HepG2 (cell line): ENCODE data around the gene CD9. TPM values are rescaled to one million over a fixed set of nuclear protein-coding genes. Genes with fewer than 3 reads are reported as not detected.

Experiments used
- ATAD3A ChIP-seq: sonication (generic); formaldehyde crosslinking; IDR thresholded peaks from 2 replicates; pipeline ENCODE4 v1.4.0; 2020; ENCODE audit warnings: missing genetic modification reagents
- FOXA1 ChIP-seq, 2 experiments: fragments of 450-650 bp in 1 of 2; sonication (generic) in 1 of 2; formaldehyde crosslinking in 1 of 2; IDR thresholded peaks; 2 replicates each; pipeline versions ENCODE4 v1.4.0 to v1.6.1; 2016 to 2020; ENCODE audit warnings: missing genetic modification reagents in 1 of 2
- FOXA3 ChIP-seq: IDR thresholded peaks from 2 replicates; pipeline ENCODE4 v1.6.1; 2016; ENCODE audit warnings: missing genetic modification reagents, missing compliant biosample characterization
- FOXP1 ChIP-seq, 2 experiments: fragments of 450-650 bp in 1 of 2; IDR thresholded peaks; 2 replicates each; pipeline ENCODE4 v1.6.1; 2017 to 2018; ENCODE audit warnings: antibody characterized with exemption in 1 of 2
- HOXA9 ChIP-seq: sonication (generic); formaldehyde crosslinking; IDR thresholded peaks from 2 replicates; pipeline ENCODE4 v1.8.1; 2022; ENCODE audit warnings: missing genetic modification reagents, mild to moderate bottlenecking, moderate library complexity, borderline replicate concordance
- LCORL ChIP-seq, 2 experiments: fragments of 450-650 bp in 1 of 2; sonication (generic) in 1 of 2; formaldehyde crosslinking in 1 of 2; IDR thresholded peaks; 2 replicates each; pipeline versions ENCODE4 v1.5.0 to v1.6.1; 2017 to 2020; ENCODE audit warnings: antibody characterized with exemption in 1 of 2, missing genetic modification reagents in 1 of 2
- NFIB ChIP-seq: sonication (generic); formaldehyde crosslinking; IDR thresholded peaks from 2 replicates; pipeline ENCODE4 v1.9.0; 2021; ENCODE audit warnings: missing genetic modification reagents, mild to moderate bottlenecking, borderline replicate concordance
- NR2F1 ChIP-seq, 2 experiments: fragments of 450-650 bp in 1 of 2; formaldehyde crosslinking in 1 of 2; IDR thresholded peaks; 2 replicates each; pipeline versions ENCODE4 v1.5.0 to v1.6.1; 2016 to 2020; ENCODE audit warnings: mild to moderate bottlenecking in 1 of 2, missing compliant biosample characterization in 1 of 2, missing genetic modification reagents in 1 of 2, moderate library complexity in 1 of 2
- PHF21A ChIP-seq: sonication (generic); formaldehyde crosslinking; IDR thresholded peaks from 2 replicates; pipeline ENCODE4 v1.5.0; 2020; ENCODE audit warnings: mild to moderate bottlenecking, missing genetic modification reagents
- POGZ ChIP-seq: sonication (generic); formaldehyde crosslinking; IDR thresholded peaks from 2 replicates; pipeline ENCODE4 v1.4.0; 2020; ENCODE audit warnings: mild to moderate bottlenecking, missing genetic modification reagents
- RARA ChIP-seq: IDR thresholded peaks from 2 replicates; pipeline ENCODE4 v1.6.1; 2016; ENCODE audit warnings: missing genetic modification reagents, missing compliant biosample characterization
- ZFX ChIP-seq: sonication (generic); formaldehyde crosslinking; IDR thresholded peaks from 2 replicates; pipeline ENCODE4 v1.4.0; 2020; ENCODE audit warnings: mild to moderate bottlenecking, low read depth, missing genetic modification reagents, moderate library complexity
- ZNF282 ChIP-seq: fragments of 450-650 bp; IDR thresholded peaks from 2 replicates; pipeline ENCODE4 v1.6.1; 2018; ENCODE audit not compliant: partially characterized antibody
- ZNF296 ChIP-seq: sonication (generic); formaldehyde crosslinking; conservative IDR thresholded peaks from 2 replicates; pipeline ENCODE4 v1.5.0; 2020; ENCODE audit warnings: mild to moderate bottlenecking, missing genetic modification reagents
- ZNF460 ChIP-seq: sonication (generic); formaldehyde crosslinking; IDR thresholded peaks from 2 replicates; pipeline ENCODE4 v1.5.1; 2020; ENCODE audit warnings: missing genetic modification reagents, mild to moderate bottlenecking, borderline replicate concordance
- polyA plus RNA-seq, 8 experiments: library from polyadenylated mRNA; depleted of rRNA in 3 of 8; stranded (reverse) in 7 of 8; unstranded in 1 of 8; fragments of >200 nt; fragmentation: Illumina TruSeq in 4 of 8; extraction: Trizol in 4 of 8; gene quantifications; 2 replicates each; pipeline versions ENCODE4 v1.2.1 to v1.2.3, GENCODE V29; 2011 to 2016; ENCODE audit warnings: low read depth in 4 of 8, missing spikeins in 1 of 8, mixed read lengths in 1 of 8; ENCODE audit not compliant: insufficient read depth in 1 of 8
- total RNA-seq, 5 experiments: library from RNA; depleted of rRNA; stranded (reverse); fragments of >200 nt; fragmentation: Illumina TruSeq; extraction: Trizol; gene quantifications; 2 replicates each; pipeline ENCODE4 v1.2.3, GENCODE V29; 2016; ENCODE audit warnings: low read depth in 1 of 5
- TF ChIP-seq, protein P1 (sequence below): sonication (generic); formaldehyde crosslinking; IDR thresholded peaks from 2 replicates; pipeline ENCODE4 v1.4.0; 2020; ENCODE audit warnings: missing genetic modification reagents
- TF ChIP-seq, protein P2 (sequence below): sonication (generic); formaldehyde crosslinking; IDR thresholded peaks from 2 replicates; pipeline ENCODE4 v1.4.0; 2020; ENCODE audit warnings: missing genetic modification reagents
- TF ChIP-seq, protein P3 (sequence below): sonication (generic); formaldehyde crosslinking; IDR thresholded peaks from 2 replicates; pipeline ENCODE4 v1.5.1; 2020; ENCODE audit warnings: mild to moderate bottlenecking, missing genetic modification reagents, borderline replicate concordance

CD9 gene
- total and polyA plus RNA-seq, 2 of the 13 experiments (the other 11 are each of a cell fraction or from before 2014, with no cell fraction given), result 5.8 to 38.3 TPM

- TF ChIP-seq NFIB (CRISPR knock-in tag) (no peak), PHF21A (CRISPR knock-in tag) (0 out of 2 replicates have a peak, but pooled peaks have one; percentile 33), ZNF296 (CRISPR knock-in tag) (0 out of 2 replicates have a peak, but pooled peaks have one; percentile 39), FOXA1 (IDR thresholded peaks at IDR 0.05) (no peak), FOXA1 (CRISPR knock-in tag; IDR thresholded peaks at IDR 0.05) (peak; percentile 49), NR2F1 (CRISPR knock-in tag; IDR thresholded peaks at IDR 0.05) (0 out of 4 replicates have a peak, but pooled peaks of 1 of the 2 experiments have one; percentile 10), ZFX (CRISPR knock-in tag) (peak; percentile 34; the same call in 1 of the 2 replicates), ZNF282 (no peak), FOXA3 (CRISPR knock-in tag) (peak; percentile 40; the same call in 1 of the 2 replicates), POGZ (CRISPR knock-in tag) (no peak), RARA (CRISPR knock-in tag) (peak; percentile 57; the same call in 1 of the 2 replicates), ATAD3A (CRISPR knock-in tag) (no peak), HOXA9 (CRISPR knock-in tag) (no peak), LCORL (IDR thresholded peaks at IDR 0.05) (no peak), LCORL (CRISPR knock-in tag; IDR thresholded peaks at IDR 0.05) (peak; percentile 70; the same call in 1 of the 2 replicates), ZNF460 (CRISPR knock-in tag) (no peak), FOXP1 (IDR thresholded peaks at IDR 0.05) (no peak), FOXP1 (CRISPR knock-in tag; IDR thresholded peaks at IDR 0.05) (peak; percentile 79)
- TF ChIP-seq, protein P1, sequence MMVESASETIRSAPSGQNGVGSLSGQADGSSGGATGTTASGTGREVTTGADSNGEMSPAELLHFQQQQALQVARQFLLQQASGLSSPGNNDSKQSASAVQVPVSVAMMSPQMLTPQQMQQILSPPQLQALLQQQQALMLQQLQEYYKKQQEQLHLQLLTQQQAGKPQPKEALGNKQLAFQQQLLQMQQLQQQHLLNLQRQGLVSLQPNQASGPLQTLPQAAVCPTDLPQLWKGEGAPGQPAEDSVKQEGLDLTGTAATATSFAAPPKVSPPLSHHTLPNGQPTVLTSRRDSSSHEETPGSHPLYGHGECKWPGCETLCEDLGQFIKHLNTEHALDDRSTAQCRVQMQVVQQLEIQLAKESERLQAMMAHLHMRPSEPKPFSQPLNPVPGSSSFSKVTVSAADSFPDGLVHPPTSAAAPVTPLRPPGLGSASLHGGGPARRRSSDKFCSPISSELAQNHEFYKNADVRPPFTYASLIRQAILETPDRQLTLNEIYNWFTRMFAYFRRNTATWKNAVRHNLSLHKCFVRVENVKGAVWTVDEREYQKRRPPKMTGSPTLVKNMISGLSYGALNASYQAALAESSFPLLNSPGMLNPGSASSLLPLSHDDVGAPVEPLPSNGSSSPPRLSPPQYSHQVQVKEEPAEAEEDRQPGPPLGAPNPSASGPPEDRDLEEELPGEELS (CRISPR knock-in tag), result peak; percentile 84
- TF ChIP-seq, protein P2, sequence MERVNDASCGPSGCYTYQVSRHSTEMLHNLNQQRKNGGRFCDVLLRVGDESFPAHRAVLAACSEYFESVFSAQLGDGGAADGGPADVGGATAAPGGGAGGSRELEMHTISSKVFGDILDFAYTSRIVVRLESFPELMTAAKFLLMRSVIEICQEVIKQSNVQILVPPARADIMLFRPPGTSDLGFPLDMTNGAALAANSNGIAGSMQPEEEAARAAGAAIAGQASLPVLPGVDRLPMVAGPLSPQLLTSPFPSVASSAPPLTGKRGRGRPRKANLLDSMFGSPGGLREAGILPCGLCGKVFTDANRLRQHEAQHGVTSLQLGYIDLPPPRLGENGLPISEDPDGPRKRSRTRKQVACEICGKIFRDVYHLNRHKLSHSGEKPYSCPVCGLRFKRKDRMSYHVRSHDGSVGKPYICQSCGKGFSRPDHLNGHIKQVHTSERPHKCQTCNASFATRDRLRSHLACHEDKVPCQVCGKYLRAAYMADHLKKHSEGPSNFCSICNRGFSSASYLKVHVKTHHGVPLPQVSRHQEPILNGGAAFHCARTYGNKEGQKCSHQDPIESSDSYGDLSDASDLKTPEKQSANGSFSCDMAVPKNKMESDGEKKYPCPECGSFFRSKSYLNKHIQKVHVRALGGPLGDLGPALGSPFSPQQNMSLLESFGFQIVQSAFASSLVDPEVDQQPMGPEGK (CRISPR knock-in tag), result 0 out of 2 replicates have a peak, but pooled peaks have one; percentile 12
- TF ChIP-seq, protein P3, sequence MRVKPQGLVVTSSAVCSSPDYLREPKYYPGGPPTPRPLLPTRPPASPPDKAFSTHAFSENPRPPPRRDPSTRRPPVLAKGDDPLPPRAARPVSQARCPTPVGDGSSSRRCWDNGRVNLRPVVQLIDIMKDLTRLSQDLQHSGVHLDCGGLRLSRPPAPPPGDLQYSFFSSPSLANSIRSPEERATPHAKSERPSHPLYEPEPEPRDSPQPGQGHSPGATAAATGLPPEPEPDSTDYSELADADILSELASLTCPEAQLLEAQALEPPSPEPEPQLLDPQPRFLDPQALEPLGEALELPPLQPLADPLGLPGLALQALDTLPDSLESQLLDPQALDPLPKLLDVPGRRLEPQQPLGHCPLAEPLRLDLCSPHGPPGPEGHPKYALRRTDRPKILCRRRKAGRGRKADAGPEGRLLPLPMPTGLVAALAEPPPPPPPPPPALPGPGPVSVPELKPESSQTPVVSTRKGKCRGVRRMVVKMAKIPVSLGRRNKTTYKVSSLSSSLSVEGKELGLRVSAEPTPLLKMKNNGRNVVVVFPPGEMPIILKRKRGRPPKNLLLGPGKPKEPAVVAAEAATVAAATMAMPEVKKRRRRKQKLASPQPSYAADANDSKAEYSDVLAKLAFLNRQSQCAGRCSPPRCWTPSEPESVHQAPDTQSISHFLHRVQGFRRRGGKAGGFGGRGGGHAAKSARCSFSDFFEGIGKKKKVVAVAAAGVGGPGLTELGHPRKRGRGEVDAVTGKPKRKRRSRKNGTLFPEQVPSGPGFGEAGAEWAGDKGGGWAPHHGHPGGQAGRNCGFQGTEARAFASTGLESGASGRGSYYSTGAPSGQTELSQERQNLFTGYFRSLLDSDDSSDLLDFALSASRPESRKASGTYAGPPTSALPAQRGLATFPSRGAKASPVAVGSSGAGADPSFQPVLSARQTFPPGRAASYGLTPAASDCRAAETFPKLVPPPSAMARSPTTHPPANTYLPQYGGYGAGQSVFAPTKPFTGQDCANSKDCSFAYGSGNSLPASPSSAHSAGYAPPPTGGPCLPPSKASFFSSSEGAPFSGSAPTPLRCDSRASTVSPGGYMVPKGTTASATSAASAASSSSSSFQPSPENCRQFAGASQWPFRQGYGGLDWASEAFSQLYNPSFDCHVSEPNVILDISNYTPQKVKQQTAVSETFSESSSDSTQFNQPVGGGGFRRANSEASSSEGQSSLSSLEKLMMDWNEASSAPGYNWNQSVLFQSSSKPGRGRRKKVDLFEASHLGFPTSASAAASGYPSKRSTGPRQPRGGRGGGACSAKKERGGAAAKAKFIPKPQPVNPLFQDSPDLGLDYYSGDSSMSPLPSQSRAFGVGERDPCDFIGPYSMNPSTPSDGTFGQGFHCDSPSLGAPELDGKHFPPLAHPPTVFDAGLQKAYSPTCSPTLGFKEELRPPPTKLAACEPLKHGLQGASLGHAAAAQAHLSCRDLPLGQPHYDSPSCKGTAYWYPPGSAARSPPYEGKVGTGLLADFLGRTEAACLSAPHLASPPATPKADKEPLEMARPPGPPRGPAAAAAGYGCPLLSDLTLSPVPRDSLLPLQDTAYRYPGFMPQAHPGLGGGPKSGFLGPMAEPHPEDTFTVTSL (CRISPR knock-in tag), result no peak; the same call in 1 of the 2 replicates
These were observed 41.9 kb upstream of the CD9 start (continued) for GRCh38 chr12:6158255-6158654.
